IMR-90 (cell line): ENCODE data around the gene VPS11. TPM values are rescaled to one million over a fixed set of nuclear protein-coding genes. Genes with fewer than 3 reads are reported as not detected.

Experiments used
- ATAC-seq: fragments of 200-7000 bp; cut with Tn5 transposase; 2 replicates; pipeline ENCODE4 v1.9.1; 2020; ENCODE audit warnings: low read depth, mild to moderate bottlenecking, moderate library complexity
- BruUV-seq: library from RNA; stranded (reverse); fragments of 400-500 nt; replicated peaks from 2 replicates; lab custom pipeline; 2021; lab: Mats Ljungman, UMichigan
- CTCF ChIA-PET: fragments of 300-600 bp; formaldehyde crosslinking; extraction: SDS; loops from one replicate; lab custom pipeline; 2021; ENCODE audit warnings: antibody characterized with exemption; lab: Yijun Ruan, JAX
- POLR2A ChIA-PET: fragments of 300-600 bp; sonication (Branson Sonifier 250); formaldehyde crosslinking; loops from one replicate; lab custom pipeline; 2022; ENCODE audit warnings: antibody characterized with exemption; ENCODE audit not compliant: unreplicated experiment; lab: Charles Lee
- DNase-seq: peaks from one replicate; pipeline ENCODE4 v3.0.0; 2013
- H2AFZ ChIP-seq: replicated peaks from 2 replicates; pipeline ENCODE3; 2013; ENCODE audit warnings: low read length, mild to moderate bottlenecking; ENCODE audit not compliant: poor library complexity
- H2AK5ac ChIP-seq: 2 replicates; pipeline ENCODE4 v1.6.1; 2013; ENCODE audit warnings: low read depth, low read length, inconsistent platforms
- H2AK9ac ChIP-seq: replicated peaks from 2 replicates; pipeline ENCODE3; 2013; ENCODE audit warnings: mild to moderate bottlenecking, low read depth, low read length, moderate library complexity; ENCODE audit not compliant: poor library complexity
- H2BK120ac ChIP-seq: 2 replicates; pipeline ENCODE4 v1.6.1; 2013; ENCODE audit warnings: low read depth, low read length, inconsistent platforms
- H2BK15ac ChIP-seq: 3 replicates; pipeline ENCODE4 v1.6.1; 2013; ENCODE audit warnings: low read depth, low read length, inconsistent platforms
- H2BK20ac ChIP-seq: 2 replicates; pipeline ENCODE4 v1.6.1; 2013; ENCODE audit warnings: low read depth, mild to moderate bottlenecking, inconsistent platforms, low read length, moderate library complexity
- H2BK5ac ChIP-seq: 2 replicates; pipeline ENCODE4 v1.6.1; 2013; ENCODE audit warnings: mild to moderate bottlenecking, low read depth, low read length, inconsistent platforms; ENCODE audit not compliant: poor library complexity, severe bottlenecking
- H3K14ac ChIP-seq: replicated peaks from 2 replicates; pipeline ENCODE4 v1.6.1; 2013; ENCODE audit warnings: low read depth, low read length, inconsistent platforms
- H3K18ac ChIP-seq: 2 replicates; pipeline ENCODE4 v1.6.1; 2013; ENCODE audit warnings: low read depth, low read length, control low read depth
- H3K23ac ChIP-seq: 2 replicates; pipeline ENCODE4 v1.6.1; 2013; ENCODE audit warnings: low read depth, low read length, inconsistent platforms
- H3K27ac ChIP-seq: 2 replicates; pipeline ENCODE4 v1.5.1; 2013; ENCODE audit warnings: mild to moderate bottlenecking, control low read depth, low read length; ENCODE audit not compliant: insufficient read depth
- H3K27me3 ChIP-seq: 2 replicates; pipeline ENCODE4 v1.6.1; 2013; ENCODE audit warnings: low read length; ENCODE audit not compliant: control insufficient read depth, insufficient read depth
- H3K36me3 ChIP-seq: 2 replicates; pipeline ENCODE4 v1.6.1; 2013; ENCODE audit warnings: low read length, mixed read lengths; ENCODE audit not compliant: control insufficient read depth, insufficient read depth
- H3K4ac ChIP-seq: 2 replicates; pipeline ENCODE4 v1.6.1; 2013; ENCODE audit warnings: low read depth, low read length, inconsistent platforms
- H3K4me1 ChIP-seq: 2 replicates; pipeline ENCODE4 v1.6.1; 2013; ENCODE audit warnings: low read length, mixed read lengths; ENCODE audit not compliant: control insufficient read depth, insufficient read depth
- H3K4me2 ChIP-seq: 2 replicates; pipeline ENCODE4 v1.6.1; 2013; ENCODE audit warnings: low read depth, mild to moderate bottlenecking, control low read depth, low read length, moderate library complexity
- H3K4me3 ChIP-seq: 2 replicates; pipeline ENCODE4 v1.5.1; 2013; ENCODE audit warnings: low read depth, mild to moderate bottlenecking, control low read depth, low read length, moderate library complexity; ENCODE audit not compliant: insufficient read depth
- H3K56ac ChIP-seq: 2 replicates; pipeline ENCODE4 v1.6.1; 2013; ENCODE audit warnings: low read length, inconsistent platforms; ENCODE audit not compliant: insufficient read depth; ENCODE audit errors: extremely low read depth
- H3K79me1 ChIP-seq, 2 experiments: 2 replicates each; pipeline ENCODE4 v1.6.1; 2013; ENCODE audit warnings: low read length in 2 of 2, inconsistent platforms in 1 of 2, low read depth in 1 of 2
- H3K9ac ChIP-seq: 2 replicates; pipeline ENCODE4 v1.6.1; 2013; ENCODE audit warnings: low read depth, low read length, control low read depth
- H3K9me1 ChIP-seq: 2 replicates; pipeline ENCODE4 v1.6.1; 2013; ENCODE audit warnings: low read length, inconsistent platforms; ENCODE audit not compliant: insufficient read depth
- H3K9me3 ChIP-seq: 2 replicates; pipeline ENCODE4 v1.6.1; 2013; ENCODE audit warnings: low read length; ENCODE audit not compliant: control insufficient read depth, insufficient read depth
- H4K20me1 ChIP-seq: 2 replicates; pipeline ENCODE4 v1.6.1; 2013; ENCODE audit warnings: low read length, inconsistent platforms; ENCODE audit not compliant: insufficient read depth
- H4K5ac ChIP-seq: 2 replicates; pipeline ENCODE4 v1.6.1; 2013; ENCODE audit warnings: mild to moderate bottlenecking, low read depth, low read length, control low read depth
- H4K8ac ChIP-seq, 2 experiments: 2 replicates each; pipeline ENCODE4 v1.6.1; 2013; ENCODE audit warnings: low read depth in 2 of 2, low read length in 2 of 2, control low read depth in 1 of 2, inconsistent platforms in 1 of 2
- H4K91ac ChIP-seq: 2 replicates; pipeline ENCODE4 v1.6.1; 2013; ENCODE audit warnings: low read depth, low read length, inconsistent platforms; ENCODE audit not compliant: insufficient read depth
- CEBPB ChIP-seq: IDR thresholded peaks from 2 replicates; pipeline ENCODE4 v1.6.1; 2012; ENCODE audit warnings: low read depth, low read length, improper control_type of control experiment
- CTCF ChIP-seq: conservative IDR thresholded peaks from 2 replicates; pipeline ENCODE4 v1.5.1; 2012; ENCODE audit warnings: mild to moderate bottlenecking, low read depth, low read length, improper control_type of control experiment
- FOS ChIP-seq: fragments of 150-350 bp; IDR thresholded peaks from 2 replicates; pipeline ENCODE4 v1.6.1; 2016; ENCODE audit warnings: low read depth, low read length
- MAFK ChIP-seq: IDR thresholded peaks from 2 replicates; pipeline ENCODE4 v1.6.1; 2012; ENCODE audit warnings: low read depth, low read length, improper control_type of control experiment
- NFE2L2 ChIP-seq: fragments of 150-350 bp; IDR thresholded peaks from 2 replicates; pipeline ENCODE4 v1.6.1; 2016; ENCODE audit warnings: low read depth, mild to moderate bottlenecking, low read length
- POLR2A ChIP-seq: IDR thresholded peaks from 2 replicates; pipeline ENCODE4 v1.6.1; 2012; ENCODE audit warnings: mild to moderate bottlenecking, low read depth, low read length
- RCOR1 ChIP-seq: IDR thresholded peaks from 2 replicates; pipeline ENCODE4 v1.6.1; 2012; ENCODE audit warnings: mild to moderate bottlenecking, low read length, improper control_type of control experiment; ENCODE audit not compliant: insufficient replicate concordance
- RFX5 ChIP-seq: IDR thresholded peaks from 2 replicates; pipeline ENCODE4 v1.8.0; 2012; ENCODE audit warnings: low read depth, mild to moderate bottlenecking, low read length, moderate library complexity
- USF2 ChIP-seq: fragments of 150-350 bp; IDR thresholded peaks from 2 replicates; pipeline ENCODE4 v1.6.1; 2017; ENCODE audit warnings: mild to moderate bottlenecking, antibody characterized with exemption, low read length, low read depth
- WGBS, 2 experiments: methylation state at CpG; one replicate each; pipeline versions ENCODE4 v1.1.5 to v1.1.7; 2013; ENCODE audit warnings: missing lambda C conversion rate in 2 of 2; ENCODE audit not compliant: insufficient read length in 1 of 2; ENCODE audit errors: extremely low coverage in 2 of 2; 5-methylcytosine and 5-hydroxymethylcytosine counted together
- dilution Hi-C: fragments of 300-500 bp; cut with HindIII; formaldehyde crosslinking; loops from one replicate; pipeline ENCODE4 v1.14.3; 2018; ENCODE audit warnings: low sequenced_read_pairs; ENCODE audit not compliant: unreplicated experiment
- in situ Hi-C: fragments of 300-500 bp; cut with MboI; formaldehyde crosslinking; loops from 3 replicates; pipeline ENCODE4 v1.14.3; 2019; ENCODE audit warnings: low sequenced_read_pairs, inconsistent platforms, mixed read lengths
- intact Hi-C: fragments of 100-400 bp; cut with micrococcal nuclease; formaldehyde crosslinking; loops from 2 replicates; pipeline ENCODE4 v1.10.0; 2022
- polyA plus RNA-seq, 3 experiments: library from polyadenylated mRNA; depleted of rRNA; stranded (reverse); fragments of >200 nt; gene quantifications; 2 replicates each; pipeline ENCODE4 v1.2.3, GENCODE V29; 2012; ENCODE audit warnings: low replicate concordance in 1 of 3
- total RNA-seq: library from RNA; depleted of rRNA; stranded (reverse); fragments of >200 nt; gene quantifications from 2 replicates; pipeline ENCODE4 v1.2.3, GENCODE V29; 2012

The VPS11 gene
- total and polyA plus RNA-seq, 2 of the 4 experiments (the other 2 are of a cell fraction): 19.7 to 30.5 TPM

GRCh38 chr11:119048644-119049043 lies 19.0 kb upstream of the VPS11 start:
- H3K23ac ChIP-seq: no peak overlapping the region
- no TSS peak for BruUV-seq
- dilution Hi-C loops (no loop called here), intact Hi-C loops (no loop called here), in situ Hi-C loops (no loop called here)
- H3K4ac ChIP-seq: no peak overlapping the region
- no peak overlapping the region for H4K8ac ChIP-seq
- no peak overlapping the region for H3K18ac ChIP-seq
- no peak overlapping the region for H3K56ac ChIP-seq
- no peaks in the 10 kb centered on the region; the same call in 1 of the 2 replicates for H4K20me1 ChIP-seq
- H2BK5ac ChIP-seq: no peak overlapping the region
- no peak overlapping the region for H3K14ac ChIP-seq
- H3K79me1 ChIP-seq: peaks cover 0 to 14% of the 10 kb centered on the region in 2 experiments; a peak in 3 of 4 replicates
- H3K27ac ChIP-seq: no peak overlapping the region
- H2AK9ac ChIP-seq: no peak overlapping the region
- H3K9ac ChIP-seq: no peak overlapping the region
- H3K9me1 ChIP-seq: no peaks in the 10 kb centered on the region
- no peaks in the 10 kb centered on the region for H3K27me3 ChIP-seq
- ChIA-PET CTCF (no interaction called here), POLR2A (no interaction called here)
- H2BK20ac ChIP-seq: no peak overlapping the region
- H4K5ac ChIP-seq: no peak overlapping the region
- no peak overlapping the region for H2BK15ac ChIP-seq
- H2BK120ac ChIP-seq: no peak overlapping the region
- H3K4me1 ChIP-seq: no peaks in the 10 kb centered on the region
- no peak for TF ChIP-seq CTCF
- no peak for TF ChIP-seq POLR2A
- no peak for TF ChIP-seq CEBPB
- TF ChIP-seq USF2: no peak
- TF ChIP-seq FOS: no peak
- TF ChIP-seq RCOR1: no peak
- TF ChIP-seq RFX5: no peak
- TF ChIP-seq NFE2L2: no peak
- no peak for TF ChIP-seq MAFK
- no peak overlapping the region for H2AK5ac ChIP-seq
- no peak for DNase-seq
- no CpG with 5 or more reads among the region's 9 CpGs for WGBS, 2 experiments
- no peak for ATAC-seq
- H3K4me3 ChIP-seq: no peak overlapping the region
- H3K36me3 ChIP-seq: peaks cover 74% of the 10 kb centered on the region
- no peak overlapping the region for H4K91ac ChIP-seq
- no peaks in the 10 kb centered on the region for H3K9me3 ChIP-seq
- no peak overlapping the region for H3K4me2 ChIP-seq
- H2AFZ ChIP-seq: no peak overlapping the region
